Measurements from ENCODE around the gene SLC12A5.
A peak's percentile ranks its signal among the peaks of the same experiment; 100 is the strongest.

SLC12A5 gene

GRCh38 chr20:46034039-46034438, 5.0 kb downstream of the SLC12A5 start:
- TF ChIP-seq ZNF600 (tag by site-specific recombination; IDR thresholded peaks at IDR 0.05) (no peak), PRDM10 (tag by site-specific recombination; IDR thresholded peaks at IDR 0.05) (no peak), ZNF560 (tag by site-specific recombination; IDR thresholded peaks at IDR 0.05; ENCODE audit: borderline replicate concordance) (no peak), ZNF433 (tag by site-specific recombination; IDR thresholded peaks at IDR 0.05; ENCODE audit: low read depth) (no peak), PRDM2 (tag by site-specific recombination; IDR thresholded peaks at IDR 0.05; ENCODE audit: borderline replicate concordance) (no peak), ZNF623 (tag by site-specific recombination; IDR thresholded peaks at IDR 0.05) (peak; percentile 45), ZNF645 (tag by site-specific recombination; IDR thresholded peaks at IDR 0.05) (no peak)
- CTCF ChIA-PET, result no interaction called here
- POLR2A ChIA-PET, result no interaction called here
- Histone ChIP-seq H3K36me3 (ENCODE audit: control insufficient read depth in 2 of 2, insufficient read depth in 1 of 2, low read length in 2 of 2) (no peaks in the 10 kb centered on the region), H3K9me3 (ENCODE audit: control insufficient read depth, insufficient read depth, low read depth, low read length) (no peaks in the 10 kb centered on the region), H3K27ac (ENCODE audit: extremely low read depth, low read depth, low read length) (no peak overlapping the region), H3K4me1 (ENCODE audit: control insufficient read depth, insufficient read depth, low read length) (no peaks in the 10 kb centered on the region), H3K4me3 (ENCODE audit: low read depth, low read length) (no peak overlapping the region)

GRCh38 chr20:46035253-46035652, 6.2 kb downstream of the SLC12A5 start:
- CTCF ChIA-PET, result interaction anchor here (1.7 kb wide), 1 partner anchor 13 kb away, joined by 7 read pairs; no protein-coding TSS in a partner anchor
- TF ChIP-seq PRDM4 (tag by site-specific recombination; IDR thresholded peaks at IDR 0.05) (no peak), ZNF280D (tag by site-specific recombination; IDR thresholded peaks at IDR 0.05) (no peak), ZNF23 (tag by site-specific recombination; IDR thresholded peaks at IDR 0.05; ENCODE audit: borderline replicate concordance) (no peak), ZNF621 (tag by site-specific recombination; IDR thresholded peaks at IDR 0.05) (no peak), REPIN1 (tag by site-specific recombination; IDR thresholded peaks at IDR 0.05; ENCODE audit: low read depth) (no peak)
- Histone ChIP-seq H3K36me3 (ENCODE audit: control insufficient read depth in 2 of 2, insufficient read depth in 1 of 2, low read length in 2 of 2) (no peaks in the 10 kb centered on the region), H3K9me3 (ENCODE audit: control insufficient read depth, insufficient read depth, low read depth, low read length) (no peaks in the 10 kb centered on the region), H3K4me3 (ENCODE audit: low read depth, low read length) (no peak overlapping the region), H3K4me1 (ENCODE audit: control insufficient read depth, insufficient read depth, low read length) (no peaks in the 10 kb centered on the region), H3K27ac (ENCODE audit: extremely low read depth, low read depth, low read length) (no peak overlapping the region)
- POLR2A ChIA-PET, result no interaction called here
